T1000 (cell line): ENCODE results near the gene TACC2.

Experiments used
- DNase-seq: peaks from one replicate; lab custom pipeline; 2025; ENCODE audit warnings: mixed read lengths; lab: John Stamatoyannopoulos, UW

The TACC2 gene

DNA sequence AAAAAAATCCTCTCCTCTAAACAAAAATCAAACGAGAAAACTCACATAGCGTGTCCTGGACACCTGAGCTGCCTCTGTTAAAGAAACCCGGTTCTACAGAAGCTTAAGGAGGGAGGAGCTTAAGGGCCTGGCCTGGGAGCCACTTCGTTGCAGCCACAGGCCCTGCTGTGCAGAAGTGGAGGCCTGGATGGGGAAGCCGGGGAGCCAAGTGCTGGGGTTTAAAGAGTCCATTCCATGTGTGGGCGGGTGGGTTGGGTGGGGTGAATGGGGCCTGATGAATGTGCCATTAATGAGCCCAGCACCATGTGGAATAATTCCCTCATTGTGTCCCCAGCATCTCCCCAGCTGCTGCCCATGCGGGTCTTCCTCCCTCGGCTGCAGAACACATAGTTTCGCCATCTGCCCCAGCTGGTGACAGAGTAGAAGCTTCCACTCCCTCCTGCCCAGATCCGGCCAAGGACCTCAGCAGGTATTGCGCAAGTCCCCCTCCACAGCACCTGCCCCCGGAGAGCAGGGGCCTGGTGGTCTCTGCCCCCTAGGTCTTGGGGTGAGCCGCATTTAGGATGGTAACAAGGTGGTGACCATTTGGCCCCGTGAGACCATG, 154.4 kb downstream of the TACC2 start:
- no peak for DNase-seq

DNA sequence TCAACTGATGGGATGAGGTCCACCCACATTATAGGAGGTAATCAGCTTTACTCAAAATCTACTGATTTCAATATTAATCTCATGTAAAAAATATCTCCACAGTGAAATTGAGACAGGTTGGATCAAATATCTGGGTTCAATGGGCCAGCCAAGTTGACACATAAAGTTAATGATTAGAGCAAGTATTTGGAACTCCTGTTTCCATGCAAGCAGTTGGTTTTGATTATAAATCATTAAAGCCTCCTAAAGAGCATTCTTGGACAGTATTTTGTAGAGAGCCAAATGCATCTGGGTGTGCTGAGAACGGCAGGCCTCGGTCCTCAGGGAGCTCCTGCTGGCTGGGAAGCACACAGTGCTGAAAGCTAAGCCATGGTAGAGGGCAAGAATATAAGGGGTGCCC, 155.2 kb downstream of the TACC2 start:
- DNase-seq: no peak

DNA sequence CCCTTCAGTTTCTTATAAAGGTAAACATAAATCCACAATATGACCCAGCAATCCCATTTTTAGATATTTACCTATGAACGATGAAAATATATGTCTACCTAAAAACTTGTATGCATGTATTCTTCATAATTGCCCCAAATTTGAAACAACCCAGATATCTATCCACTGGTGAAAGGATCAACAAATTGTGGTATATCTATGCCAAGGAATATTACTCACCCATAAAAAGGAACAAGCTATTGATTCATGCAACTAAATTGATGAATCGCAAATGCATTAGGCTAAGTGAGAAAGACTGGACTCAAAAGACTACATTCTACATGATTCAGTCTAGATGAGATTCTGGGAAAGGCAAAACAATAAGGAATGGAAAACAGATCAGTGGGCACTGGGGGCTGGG, 156.2 kb downstream of the TACC2 start:
- no peak for DNase-seq

DNA sequence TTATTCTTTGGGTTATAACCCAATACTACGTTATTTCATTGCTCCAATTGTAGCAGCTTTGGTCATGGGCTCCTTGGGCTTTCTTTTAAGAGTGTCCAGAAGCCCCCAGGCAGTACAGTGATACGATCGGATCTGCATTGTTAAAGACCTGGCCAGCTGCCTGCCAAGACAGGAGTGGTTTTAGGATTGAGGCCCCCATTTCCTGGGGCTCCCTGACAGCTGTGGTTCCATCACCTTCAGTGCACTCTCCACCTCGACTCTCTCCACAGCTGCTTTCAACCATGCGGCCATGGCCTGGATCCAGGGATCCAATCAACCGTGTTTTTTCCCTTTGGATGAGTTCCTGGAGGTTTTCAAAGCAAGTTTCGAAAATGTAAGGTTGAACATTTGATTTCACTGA, 158.7 kb downstream of the TACC2 start:
- no peak for DNase-seq

DNA sequence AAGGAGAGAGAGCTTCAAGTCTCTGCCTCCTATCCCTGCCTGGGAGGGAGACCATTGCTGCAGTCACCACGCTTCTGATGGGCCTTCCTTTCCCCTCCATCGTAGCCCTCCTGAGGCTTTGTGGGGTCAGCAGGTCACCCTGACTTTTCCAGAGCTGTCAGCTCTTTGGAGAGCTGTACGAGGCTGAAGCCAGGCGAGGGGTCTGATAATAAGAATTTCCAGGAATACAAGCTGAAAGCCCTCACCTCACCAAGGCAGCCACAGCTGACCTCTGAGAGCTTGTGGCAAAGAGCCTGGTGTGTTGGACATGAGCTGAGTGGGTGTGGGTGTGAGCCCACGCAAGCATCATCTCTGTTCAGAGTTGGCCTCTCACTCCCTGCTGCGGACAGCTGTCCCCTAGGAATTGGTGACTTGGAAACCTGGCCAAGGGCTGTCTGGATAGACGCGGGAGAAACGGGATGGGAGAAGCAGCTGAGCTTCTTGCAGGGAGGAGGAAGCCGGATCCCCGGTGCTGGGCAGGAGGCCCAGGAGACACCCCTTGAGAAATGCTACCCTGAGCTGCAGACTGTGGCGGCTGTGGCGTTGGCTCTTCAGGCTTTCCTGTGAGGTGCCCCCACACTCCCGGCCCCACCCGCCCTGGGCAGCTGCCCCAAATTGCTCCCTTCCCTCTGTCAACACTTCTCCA, 160.1 kb downstream of the TACC2 start:
- no peak for DNase-seq

DNA sequence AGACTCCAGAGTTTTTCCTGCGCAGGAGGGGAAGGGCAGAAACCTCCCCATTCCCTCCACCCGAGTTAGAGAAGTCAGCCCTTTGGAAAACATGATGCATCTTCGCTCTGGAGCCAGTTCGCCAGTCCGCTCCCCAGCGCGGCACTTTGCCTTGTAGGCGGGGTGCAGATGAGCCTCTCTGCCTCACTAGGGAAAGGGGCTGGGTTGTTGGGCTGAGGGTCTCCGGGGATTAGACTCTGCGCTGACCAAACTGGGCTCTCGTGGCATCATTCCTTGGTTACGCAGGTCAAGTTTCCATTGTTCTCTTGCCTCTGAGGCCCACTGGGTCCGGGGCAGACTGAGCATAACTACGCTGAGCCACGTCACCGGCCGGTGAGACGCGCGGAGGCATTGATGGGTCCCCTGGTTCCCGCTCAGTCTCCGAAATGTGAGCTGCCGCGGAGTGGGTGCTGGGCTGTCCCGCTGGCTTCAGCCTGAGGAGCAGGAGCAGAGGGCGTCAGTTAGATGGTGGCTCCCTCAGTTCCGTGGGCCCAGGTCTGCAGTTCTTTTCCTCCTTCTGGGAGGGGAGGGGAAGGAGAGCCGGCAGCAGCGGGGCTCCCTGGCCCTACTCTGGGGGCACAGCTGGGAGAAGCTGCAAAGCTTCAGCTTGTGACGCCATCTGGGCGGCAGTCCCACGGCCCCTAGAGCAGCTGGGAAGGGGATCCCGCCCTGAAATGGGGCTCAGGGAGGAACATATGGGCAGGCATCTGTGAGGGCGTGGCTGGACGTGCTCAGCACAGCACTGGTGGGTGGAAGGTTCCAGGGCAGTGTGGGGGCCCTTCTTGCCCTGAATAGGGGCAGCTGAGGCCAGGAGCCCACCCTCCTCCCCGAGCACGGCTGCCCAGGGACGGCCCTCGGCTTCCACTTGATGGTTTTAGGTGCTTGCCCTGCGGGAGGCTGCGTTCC, 160.9 kb downstream of the TACC2 start:
- no peak for DNase-seq

DNA sequence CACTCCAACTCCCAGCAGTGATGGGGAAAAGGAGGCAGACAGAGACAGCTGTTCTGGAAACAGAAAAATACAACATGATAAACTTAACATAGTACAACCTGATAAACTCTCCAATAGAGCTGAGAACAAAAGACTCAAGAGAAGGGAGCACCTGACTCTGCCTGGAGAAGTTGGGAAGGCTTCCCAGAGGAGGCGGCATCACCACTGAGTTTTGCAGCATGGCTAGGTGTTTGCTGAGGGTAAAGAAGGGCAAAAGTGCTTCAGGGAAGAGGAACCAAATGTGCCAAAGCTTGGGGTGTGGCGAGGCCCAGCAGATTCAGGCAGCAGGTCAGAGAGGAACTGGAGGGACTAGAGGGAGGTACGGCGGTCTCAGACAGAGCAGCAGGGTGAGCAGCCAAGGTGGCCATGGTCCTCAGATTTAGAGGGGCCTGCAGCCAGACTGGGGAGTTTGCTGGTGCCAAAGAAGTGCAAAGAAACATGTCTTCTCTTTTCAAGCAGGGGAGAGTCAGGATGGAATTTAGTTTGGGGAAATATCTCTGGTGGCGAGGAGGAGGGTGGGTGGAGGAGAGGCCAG, 162.2 kb downstream of the TACC2 start:
- no peak for DNase-seq

DNA sequence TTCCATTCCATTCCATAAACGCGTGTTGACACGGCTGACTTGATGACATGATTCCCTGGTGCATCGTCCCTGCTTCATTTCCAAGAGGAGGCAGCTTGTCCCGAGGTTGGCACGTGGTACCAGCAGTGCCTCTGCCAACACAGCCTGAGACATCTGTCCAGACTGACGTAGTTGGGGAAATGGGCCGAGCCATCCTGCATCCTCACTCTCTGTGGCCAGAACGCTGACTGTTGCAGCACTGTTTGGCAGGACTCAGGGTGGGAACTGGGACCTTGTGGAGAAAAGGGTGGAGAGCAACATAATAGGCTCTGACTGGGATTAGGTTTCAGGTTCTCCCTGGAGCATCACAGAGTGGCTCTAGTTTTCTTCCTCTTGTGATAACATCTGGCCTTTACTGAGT, 163.6 kb downstream of the TACC2 start:
- no peak for DNase-seq

DNA sequence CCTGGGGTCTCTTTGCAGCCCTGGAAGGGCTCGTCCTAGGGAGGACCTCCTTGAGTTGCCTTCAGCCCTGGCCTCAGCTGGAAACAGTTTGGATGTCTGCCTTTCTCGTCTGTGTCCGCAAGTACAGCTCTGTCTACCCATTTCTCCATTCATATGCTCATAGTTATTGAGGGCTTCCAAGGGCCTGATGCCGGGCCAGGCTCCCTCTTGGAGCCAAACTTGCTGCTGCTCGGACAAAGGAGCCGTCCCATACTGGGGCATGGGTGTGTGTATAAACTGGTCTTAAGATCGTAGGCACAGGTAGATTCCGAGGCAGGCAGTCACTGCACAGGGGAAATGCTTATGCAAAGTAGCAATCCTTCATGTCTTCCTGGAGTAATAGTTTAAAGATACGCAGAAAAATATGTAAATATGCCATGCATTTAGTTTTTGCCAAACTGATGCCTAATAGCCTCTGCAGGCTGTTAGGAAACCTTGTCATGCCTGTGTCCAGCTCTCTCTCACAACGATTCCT, 165.1 kb downstream of the TACC2 start:
- no peak for DNase-seq

DNA sequence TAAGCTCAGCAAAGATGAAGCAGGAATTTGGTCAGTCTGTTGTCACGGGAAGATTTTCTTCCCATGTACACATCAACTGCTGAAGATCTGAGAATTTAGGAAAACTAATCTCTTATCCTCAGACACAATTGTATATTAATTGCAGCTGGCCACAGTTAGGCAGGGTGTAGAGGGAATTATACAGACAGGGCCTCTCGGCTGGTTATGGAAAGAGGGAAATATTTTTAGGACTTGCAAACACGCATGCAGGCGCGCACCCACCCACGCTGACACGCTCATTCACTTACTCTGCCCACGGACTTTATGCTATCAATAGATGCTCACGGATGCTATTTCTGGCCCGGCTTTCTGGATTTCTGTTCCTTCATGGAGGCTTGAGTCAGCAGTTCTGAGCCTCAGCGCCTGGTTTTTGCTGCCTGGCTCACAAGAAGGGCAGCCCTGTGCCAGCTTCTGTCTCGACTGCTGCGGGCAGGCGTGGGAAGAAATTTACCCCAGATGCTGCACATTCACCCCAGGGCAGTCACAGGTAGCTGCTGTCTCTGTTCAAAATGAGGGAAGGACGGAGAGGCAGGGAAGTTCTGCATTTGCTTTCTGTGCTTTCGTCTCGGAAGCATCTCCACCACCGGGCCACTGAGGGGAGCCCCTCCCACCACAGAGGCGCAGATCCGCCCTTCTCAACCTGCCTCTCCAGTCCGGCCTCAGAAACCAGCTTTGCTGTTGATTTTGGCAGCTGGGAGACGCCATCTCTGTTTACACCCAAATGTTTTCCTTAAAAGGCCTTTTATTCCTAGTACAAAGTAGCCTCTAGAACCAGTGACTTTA, 165.8 kb downstream of the TACC2 start:
- no peak for DNase-seq

DNA sequence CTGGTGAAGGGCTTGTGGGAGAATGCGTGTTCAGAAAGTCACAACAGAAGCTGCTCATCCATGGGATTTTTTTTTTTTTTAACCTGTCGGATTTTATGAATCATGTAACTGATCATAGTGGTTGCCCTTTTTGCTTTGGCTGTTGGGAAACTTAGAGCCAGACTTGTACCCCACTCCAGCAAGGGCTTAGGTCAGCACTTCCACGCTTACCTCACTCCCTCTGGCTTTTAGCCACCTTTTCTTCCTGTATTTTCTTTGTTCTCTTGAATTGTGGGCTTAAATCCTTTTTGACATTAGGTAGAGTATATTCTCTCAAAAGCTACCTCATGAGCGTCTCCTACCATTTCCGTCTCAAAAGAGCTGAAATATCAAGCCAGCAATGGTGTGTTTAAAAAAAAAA, 168.5 kb downstream of the TACC2 start:
- DNase-seq: no peak

DNA sequence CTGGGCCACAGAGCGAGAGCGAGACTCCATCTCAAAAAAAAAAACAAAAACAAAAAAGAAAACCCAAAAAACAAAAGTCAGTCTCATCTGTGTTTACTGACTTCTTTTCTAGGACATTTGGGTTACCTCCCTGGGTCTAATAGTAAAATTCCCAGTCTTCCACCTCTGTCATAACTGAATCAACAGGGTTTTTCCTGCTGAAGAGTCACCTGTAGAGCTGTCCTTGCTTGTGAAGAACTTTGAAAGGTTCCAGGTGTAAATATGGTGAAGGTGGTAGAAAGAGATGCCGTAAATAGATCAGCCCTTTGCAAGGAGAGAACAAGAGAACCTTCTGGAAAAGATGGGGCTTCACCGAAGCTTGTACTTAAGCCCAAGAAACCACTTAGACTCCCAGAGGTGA, 169.4 kb downstream of the TACC2 start:
- no peak for DNase-seq

DNA sequence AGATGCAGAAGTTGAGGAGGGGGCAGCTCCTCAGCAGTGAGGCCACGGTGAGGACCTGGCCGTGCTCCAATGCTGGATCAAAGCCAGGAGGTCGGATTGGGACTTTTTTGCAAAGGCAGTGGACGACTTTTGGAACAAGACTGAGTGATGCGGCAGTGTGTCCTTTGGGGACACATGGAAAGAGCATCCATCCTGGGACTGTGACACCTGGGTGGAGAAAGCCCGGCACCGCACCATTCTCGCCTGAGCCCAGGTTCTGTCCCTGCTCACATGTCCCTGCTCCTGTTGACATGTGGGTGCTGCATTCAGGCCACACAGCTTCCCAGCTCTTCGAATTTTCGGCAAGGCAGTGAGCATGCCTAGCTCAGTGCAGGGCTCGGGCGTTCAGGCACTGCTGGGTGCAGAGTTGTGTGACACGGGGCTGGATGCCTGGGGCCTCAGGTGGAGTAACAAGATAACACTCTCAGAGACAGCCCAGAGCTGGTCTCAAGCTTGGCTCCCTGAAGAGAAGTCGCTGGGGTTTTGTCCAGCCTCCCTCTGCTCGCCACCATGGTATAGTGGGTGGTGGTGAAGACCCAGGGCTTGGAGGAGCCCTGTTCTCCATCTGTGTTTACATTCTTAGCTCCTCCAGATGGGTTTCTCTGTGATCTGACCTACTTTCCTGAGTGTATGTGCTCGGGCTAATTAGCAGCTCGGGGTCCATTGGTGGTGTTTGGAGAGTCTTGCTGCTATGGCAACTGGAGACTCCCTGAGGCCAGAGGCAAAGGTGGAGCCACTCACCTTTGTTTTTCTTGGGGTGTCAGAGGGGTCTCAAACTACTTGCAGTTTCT, 170.4 kb downstream of the TACC2 start:
- no peak for DNase-seq

DNA sequence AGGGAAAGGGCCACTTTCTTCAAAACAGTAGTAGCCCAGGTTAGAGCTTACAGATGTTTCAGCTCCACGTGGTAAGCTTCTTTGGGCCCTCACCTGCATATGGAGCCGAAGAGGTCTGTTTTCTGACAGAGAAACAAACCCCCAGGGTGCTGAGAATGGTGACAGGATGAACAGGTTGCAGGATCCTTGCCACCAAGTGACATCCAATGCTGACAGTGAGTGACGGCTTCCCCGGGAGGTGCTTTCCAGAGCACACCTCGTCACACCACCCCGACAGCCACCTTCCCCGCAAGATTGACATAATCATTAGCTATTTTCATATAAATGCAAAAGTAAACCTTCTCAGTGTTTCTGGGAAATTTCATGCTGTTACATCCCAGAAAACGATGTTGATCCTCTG, 172.8 kb downstream of the TACC2 start:
- DNase-seq: no peak

DNA sequence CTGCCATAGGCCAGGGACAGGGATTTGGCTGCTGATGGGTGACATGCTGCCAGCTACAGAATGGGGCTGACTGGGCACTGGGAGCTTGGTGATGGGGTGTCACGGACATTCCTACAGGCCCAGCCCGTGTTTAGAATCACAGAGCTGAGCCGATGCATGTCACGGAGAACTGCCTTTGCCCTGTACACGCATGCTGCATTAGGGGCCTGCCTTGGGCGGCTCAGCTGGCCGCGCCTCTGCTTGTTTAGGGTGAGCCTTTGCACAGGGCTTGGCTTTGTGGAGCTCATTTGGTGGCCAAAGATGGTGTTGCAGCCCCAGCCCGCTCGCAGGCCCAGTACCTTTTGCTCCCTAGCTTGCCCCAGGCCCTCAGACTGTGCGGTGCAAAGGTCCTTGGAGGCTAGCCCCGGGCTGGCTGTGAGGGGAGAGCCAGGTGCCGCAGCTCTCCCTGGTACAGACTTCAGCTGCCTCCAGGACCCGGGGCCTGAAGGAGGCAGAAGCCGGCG, 173.8 kb downstream of the TACC2 start:
- no peak for DNase-seq

DNA sequence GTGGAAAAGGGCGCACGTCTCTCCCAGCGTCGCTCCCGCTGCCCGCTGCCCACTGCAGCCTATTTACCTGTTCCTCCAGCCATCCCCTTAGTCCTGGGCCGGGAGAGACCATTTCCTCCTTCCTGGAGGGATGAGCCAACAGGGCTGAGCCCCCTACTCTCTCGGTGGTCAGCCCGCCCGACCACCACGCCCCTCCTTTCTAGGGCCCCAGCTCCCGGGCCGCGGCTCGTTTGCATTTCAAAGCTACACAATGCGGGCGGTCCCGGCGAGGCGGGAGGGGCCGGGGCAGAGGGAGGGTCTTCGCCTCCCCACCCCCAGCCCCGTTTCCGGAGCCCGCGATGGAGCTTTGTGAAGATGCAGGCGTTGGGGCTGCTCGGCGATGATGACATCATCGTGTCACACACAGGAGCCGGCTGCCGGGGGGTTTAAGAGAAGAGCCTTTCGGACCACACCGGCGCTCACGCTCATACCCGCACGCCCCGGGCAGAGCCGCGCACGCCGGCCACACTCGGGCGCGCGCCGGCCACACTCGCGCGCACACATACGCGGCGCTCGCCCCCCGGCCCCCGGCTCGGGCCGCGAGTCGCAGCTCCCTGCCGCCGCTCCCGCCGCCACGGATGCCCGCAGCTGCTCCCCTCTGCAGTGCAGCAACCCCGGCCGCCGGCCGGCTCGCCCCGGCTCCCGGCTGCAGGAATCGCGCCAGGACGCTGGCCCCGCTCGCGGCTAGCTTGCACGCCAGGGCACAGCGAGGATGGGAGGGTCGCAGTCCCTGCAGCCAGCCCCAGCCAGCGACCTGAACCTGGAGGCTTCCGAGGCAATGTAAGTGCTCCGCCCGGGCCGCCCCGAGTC, 174.4 kb downstream of the TACC2 start:
- peak; percentile 21 for DNase-seq

DNA sequence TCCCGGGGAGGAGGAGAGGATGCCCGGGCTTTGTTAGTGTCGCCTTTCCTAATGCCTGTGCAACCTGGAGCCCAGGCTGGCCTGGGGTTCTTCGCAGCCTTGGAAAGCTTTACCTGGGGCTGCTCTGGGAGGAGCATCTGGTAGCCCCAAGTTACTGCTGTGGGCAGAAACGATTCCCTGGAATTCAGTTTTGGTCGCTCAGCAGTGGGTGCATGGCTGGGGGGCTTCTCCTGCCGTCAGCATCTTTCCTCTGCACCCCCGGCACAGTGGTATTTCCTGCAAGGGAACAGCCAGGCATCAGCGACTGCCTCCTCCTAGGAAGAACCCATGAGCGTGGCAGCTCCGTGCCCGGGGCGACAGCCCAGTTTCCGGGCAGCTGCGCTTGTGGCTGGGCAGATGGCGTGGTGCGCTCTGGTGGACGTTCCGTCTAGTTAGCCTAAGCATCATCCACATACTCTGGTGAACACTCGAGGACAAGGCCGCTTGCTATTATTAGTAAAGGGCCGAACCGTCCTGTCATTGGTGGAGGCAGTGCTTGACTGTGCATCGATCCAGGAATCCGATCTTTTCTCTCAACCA, 175.1 kb downstream of the TACC2 start:
- DNase-seq: no peak

DNA sequence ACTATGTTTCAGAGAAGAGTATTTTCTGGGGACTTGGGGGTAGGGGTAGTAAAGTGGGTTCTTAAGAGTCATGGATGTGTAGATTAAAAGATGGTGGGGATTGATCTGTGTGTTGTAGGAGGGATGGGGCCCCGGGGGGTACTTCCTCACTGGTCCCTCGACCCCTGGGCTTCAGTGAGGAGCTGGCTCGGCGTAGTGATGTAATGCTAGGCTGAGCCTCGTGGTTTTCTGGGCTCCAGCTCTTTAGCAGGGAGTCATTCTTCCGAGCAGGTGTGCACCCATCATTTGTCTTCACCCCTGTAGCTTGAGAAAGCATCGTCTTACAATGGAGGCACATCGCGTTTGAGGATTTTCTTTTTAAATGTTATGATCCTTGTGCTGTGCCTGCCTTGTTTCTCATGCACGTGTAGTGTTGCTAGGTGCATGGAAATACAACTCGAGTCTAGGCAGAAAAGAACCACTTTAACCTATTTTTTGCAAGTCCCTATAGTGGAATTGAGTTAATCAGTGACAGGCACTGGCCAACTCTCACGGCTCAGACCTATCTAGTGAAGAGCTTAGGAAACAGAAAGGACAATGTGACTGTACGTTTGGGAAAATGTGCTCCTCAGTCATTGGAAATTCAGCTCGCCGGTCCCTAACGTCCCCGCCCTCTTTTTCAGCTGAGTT, 176.0 kb downstream of the TACC2 start:
- DNase-seq: no peak
